ENCODE results near the gene SCGB2B2.
"Not testable (repeated sequence)": the region's sequence is repeated elsewhere in the genome, so short reads cannot be mapped to it uniquely, and the experiment has no call there.

SCGB2B2 gene

GRCh38 chr19:34668077-34668689 lies 8.8 kb downstream of the SCGB2B2 start:
- not testable (repeated sequence) for DNase-seq

- no peak for DNase-seq
Observed at GRCh38 chr19:34667349-34668076, 9.4 kb downstream of the SCGB2B2 start.

- no peak for DNase-seq
Observed at GRCh38 chr19:34666958-34667265, 10.0 kb downstream of the SCGB2B2 start.

- no peak for DNase-seq
Observed at GRCh38 chr19:34666200-34666957, 10.6 kb downstream of the SCGB2B2 start.

GRCh38 chr19:34665275-34665674 lies 11.7 kb downstream of the SCGB2B2 start:
- DNase-seq, result not testable (repeated sequence)

GRCh38 chr19:34664870-34665269 lies 12.1 kb downstream of the SCGB2B2 start:
- no peak for DNase-seq

- DNase-seq, result no peak
Observed at GRCh38 chr19:34664168-34664567, 12.8 kb downstream of the SCGB2B2 start.

- no peak for DNase-seq
Observed at GRCh38 chr19:34662919-34663318, 14.0 kb downstream of the SCGB2B2 start.

GRCh38 chr19:34661357-34661756 lies 15.6 kb downstream of the SCGB2B2 start:
- no peak for DNase-seq

GRCh38 chr19:34655651-34656050 lies 21.3 kb downstream of the SCGB2B2 start:
- DNase-seq, result no peak

- no peak for DNase-seq
Observed at GRCh38 chr19:34654796-34655195, 22.2 kb downstream of the SCGB2B2 start.

- no peak for DNase-seq
Observed at GRCh38 chr19:34651747-34652146, 25.2 kb downstream of the SCGB2B2 start.

- DNase-seq, result no peak
Observed at GRCh38 chr19:34649886-34650543, 26.9 kb downstream of the SCGB2B2 start.

GRCh38 chr19:34645551-34645950 lies 31.4 kb downstream of the SCGB2B2 start:
- peak in 1 of 2 experiments; percentile 48 for DNase-seq

GRCh38 chr19:34644991-34645461 lies 31.9 kb downstream of the SCGB2B2 start:
- DNase-seq, result peak in 1 of 2 experiments; percentile 38

GRCh38 chr19:34642241-34642640 lies 34.7 kb downstream of the SCGB2B2 start:
- no peak for DNase-seq

GRCh38 chr19:34639491-34640085 lies 37.4 kb downstream of the SCGB2B2 start:
- peak in 1 of 2 experiments; percentile 55 for DNase-seq

- no peak for DNase-seq
Observed at GRCh38 chr19:34633802-34634201, 43.2 kb downstream of the SCGB2B2 start.

Measured in cerebellar nuclear complex (tissue), 1 donor.